Measurements from ENCODE around the gene TTR. TPM values are rescaled to one million over a fixed set of nuclear protein-coding genes. Genes with fewer than 3 reads are reported as not detected.

The TTR gene
- total and polyA plus RNA-seq, 5 donors: 0.11 to 0.79 TPM; not detected in 3

DNA sequence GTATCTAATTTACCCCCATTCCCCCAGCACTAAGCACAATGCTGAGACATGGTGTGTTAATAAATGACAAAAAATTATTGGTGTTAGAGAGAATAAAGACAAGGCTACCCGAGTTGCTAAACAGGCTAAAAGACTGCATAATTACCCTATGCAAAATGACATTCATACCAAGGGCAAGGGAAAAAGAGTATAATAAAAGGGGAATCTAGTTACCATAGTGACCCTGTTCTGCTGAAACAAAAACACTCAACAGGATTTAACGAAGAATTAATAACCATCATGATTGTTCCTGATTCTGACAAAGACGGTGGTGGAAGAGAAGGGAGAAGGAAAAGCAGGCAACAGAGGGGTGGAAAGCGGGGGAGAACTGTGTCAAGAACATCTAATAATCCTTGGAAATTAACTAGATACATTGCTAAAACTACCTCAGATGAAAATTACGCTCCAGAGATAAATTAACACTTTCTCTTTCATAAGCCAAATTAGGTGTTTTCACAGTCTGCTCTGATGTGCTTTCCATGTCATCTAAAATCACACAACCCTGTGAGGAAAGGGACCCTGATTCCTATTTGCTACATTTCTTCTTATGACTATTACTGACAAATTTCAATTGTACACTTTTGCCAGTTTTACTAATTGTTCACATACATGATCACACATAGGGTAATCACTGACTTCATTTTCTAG, 25.5 kb downstream of the TTR start:
- no peak for ATAC-seq
- WGBS: 68% methylated on average over 5 of the region's 5 CpGs
- no peak overlapping the region for H3K27ac ChIP-seq (ENCODE audit: low read length)
- intact Hi-C loops (cut with DNase I): no loop called here
- no peak overlapping the region for H3K4me3 ChIP-seq (ENCODE audit: low read length)
- H3K27me3 ChIP-seq (ENCODE audit: control insufficient read depth, insufficient read depth): no peaks in the 10 kb centered on the region
- no peak for DNase-seq
- H3K9me3 ChIP-seq (ENCODE audit: control insufficient read depth, low read length): no peaks in the 10 kb centered on the region
- no peaks in the 10 kb centered on the region for H3K4me1 ChIP-seq (ENCODE audit: control insufficient read depth, insufficient read depth, low read length)

DNA sequence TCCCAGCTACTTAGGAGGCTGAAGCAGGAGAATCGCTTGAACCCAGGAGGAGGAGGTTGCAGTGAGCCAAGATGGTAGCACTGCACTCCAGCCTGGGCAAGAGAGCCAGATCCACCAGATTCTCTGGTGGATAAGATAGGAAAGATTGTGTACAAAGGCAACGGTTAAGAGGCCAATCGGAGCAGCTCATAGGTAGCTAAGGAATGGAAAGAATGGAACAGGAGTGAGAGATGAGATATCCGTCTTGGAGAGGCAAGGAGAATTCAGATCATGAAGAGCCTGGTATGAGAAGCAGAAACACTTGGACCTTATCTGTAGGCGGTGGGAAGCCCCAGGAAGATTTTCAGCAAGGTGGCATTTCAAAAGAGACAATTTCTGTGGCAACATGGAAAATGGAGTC, 27.1 kb downstream of the TTR start:
- H3K27ac ChIP-seq (ENCODE audit: low read length): no peak overlapping the region
- no peaks in the 10 kb centered on the region for H3K27me3 ChIP-seq (ENCODE audit: control insufficient read depth, insufficient read depth)
- no peak for DNase-seq
- H3K4me3 ChIP-seq (ENCODE audit: low read length): no peak overlapping the region
- no peaks in the 10 kb centered on the region for H3K4me1 ChIP-seq (ENCODE audit: control insufficient read depth, insufficient read depth, low read length)
- WGBS: 93% methylated on average over 5 of the region's 5 CpGs
- intact Hi-C loops (cut with DNase I): no loop called here
- no peak for ATAC-seq
- H3K9me3 ChIP-seq (ENCODE audit: control insufficient read depth, low read length): no peaks in the 10 kb centered on the region

DNA sequence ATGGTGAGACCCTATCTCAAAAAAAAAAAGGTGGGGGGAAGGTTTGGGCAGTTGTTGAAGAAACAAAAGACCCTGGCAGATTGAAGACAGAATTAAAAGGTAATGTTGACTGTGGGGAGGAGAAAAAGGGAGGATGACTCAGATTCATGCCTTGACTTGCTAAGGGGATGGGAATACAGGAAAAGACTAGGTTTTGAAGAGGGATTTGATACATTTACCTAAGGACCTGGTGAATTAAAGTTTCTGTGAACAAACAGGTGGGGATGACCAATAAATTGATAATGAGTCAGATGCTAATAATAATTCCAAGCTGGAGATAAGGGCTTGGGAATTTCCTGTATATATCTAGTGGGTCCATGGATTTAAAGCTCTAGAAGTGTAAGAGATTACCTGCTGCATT, 27.6 kb downstream of the TTR start:
- no peaks in the 10 kb centered on the region for H3K4me1 ChIP-seq (ENCODE audit: control insufficient read depth, insufficient read depth, low read length)
- intact Hi-C loops (cut with DNase I): no loop called here
- H3K4me3 ChIP-seq (ENCODE audit: low read length): no peak overlapping the region
- no peak overlapping the region for H3K27ac ChIP-seq (ENCODE audit: low read length)
- H3K27me3 ChIP-seq (ENCODE audit: control insufficient read depth, insufficient read depth): no peaks in the 10 kb centered on the region
- no peak for ATAC-seq
- H3K9me3 ChIP-seq (ENCODE audit: control insufficient read depth, low read length): no peaks in the 10 kb centered on the region
- no peak for DNase-seq

DNA sequence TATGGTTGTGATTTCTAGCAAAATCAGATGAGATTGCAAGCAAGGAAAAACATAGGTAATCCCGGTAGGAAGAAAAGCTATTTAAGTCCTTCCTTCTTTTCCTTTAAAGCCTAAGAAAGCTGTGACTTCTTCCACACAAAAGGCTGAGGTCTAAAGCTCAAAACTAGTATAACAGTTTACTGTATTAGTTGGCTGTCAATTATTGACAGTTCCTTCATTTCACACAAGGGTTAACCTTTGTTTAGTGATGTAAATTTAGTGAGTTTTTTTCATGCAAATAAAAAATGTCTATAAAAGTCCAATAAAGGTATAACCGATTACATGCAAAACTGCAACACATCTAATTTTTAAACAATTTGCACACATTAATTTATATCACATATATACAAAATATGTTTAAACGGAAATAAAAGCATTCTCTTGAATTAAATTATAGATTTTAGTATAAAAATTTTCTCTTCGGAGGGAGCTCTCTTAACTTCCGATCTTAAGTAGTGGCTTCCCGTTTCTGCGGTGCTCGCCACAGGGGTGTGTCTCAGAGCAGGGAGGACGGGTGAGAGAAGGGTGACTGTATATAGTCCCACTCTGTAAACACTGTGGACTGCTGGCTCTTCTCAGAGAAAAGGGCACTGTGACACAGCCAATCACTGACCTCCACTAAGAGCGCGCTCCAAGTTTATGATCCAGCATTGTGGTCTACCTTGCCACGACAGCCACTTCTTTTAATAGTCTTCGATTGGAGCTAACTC, 33.4 kb downstream of the TTR start:
- intact Hi-C loops (cut with DNase I): no loop called here
- 84% methylated on average over 13 of the region's 13 CpGs for WGBS
- H3K4me3 ChIP-seq (ENCODE audit: low read length): no peak overlapping the region
- DNase-seq: no peak
- H3K9me3 ChIP-seq (ENCODE audit: control insufficient read depth, low read length): no peaks in the 10 kb centered on the region
- H3K27me3 ChIP-seq (ENCODE audit: control insufficient read depth, insufficient read depth): no peaks in the 10 kb centered on the region
- H3K4me1 ChIP-seq (ENCODE audit: control insufficient read depth, insufficient read depth, low read length): no peaks in the 10 kb centered on the region
- no peak overlapping the region for H3K27ac ChIP-seq (ENCODE audit: low read length)
- no peak for ATAC-seq

DNA sequence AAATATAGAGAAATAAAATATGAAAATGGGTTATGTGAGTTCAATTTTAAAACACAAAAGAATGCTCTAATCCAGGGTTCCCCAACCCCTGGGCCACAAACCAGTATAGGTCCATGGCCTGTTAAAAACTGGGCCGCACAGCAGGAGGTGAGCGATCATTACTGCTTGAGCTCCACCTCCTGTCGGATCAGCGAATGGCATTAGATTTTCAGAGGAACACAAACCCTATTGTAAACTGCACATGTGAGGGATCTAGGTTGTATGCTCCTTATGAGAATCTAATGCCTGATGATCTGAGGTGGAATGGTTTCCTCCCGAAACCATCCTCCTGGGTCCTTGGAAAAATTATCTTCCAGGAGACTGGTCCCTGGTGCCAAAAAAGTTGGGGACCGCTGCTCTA, 34.7 kb downstream of the TTR start:
- no peak for ATAC-seq
- Histone ChIP-seq H3K27me3 (ENCODE audit: control insufficient read depth, insufficient read depth) (no peaks in the 10 kb centered on the region), H3K27ac (ENCODE audit: low read length) (no peak overlapping the region), H3K9me3 (ENCODE audit: control insufficient read depth, low read length) (no peaks in the 10 kb centered on the region), H3K4me1 (ENCODE audit: control insufficient read depth, insufficient read depth, low read length) (no peaks in the 10 kb centered on the region), H3K4me3 (ENCODE audit: low read length) (no peak overlapping the region)
- intact Hi-C loops (cut with DNase I): no loop called here
- 95% methylated on average over 6 of the region's 6 CpGs for WGBS
- DNase-seq: no peak

DNA sequence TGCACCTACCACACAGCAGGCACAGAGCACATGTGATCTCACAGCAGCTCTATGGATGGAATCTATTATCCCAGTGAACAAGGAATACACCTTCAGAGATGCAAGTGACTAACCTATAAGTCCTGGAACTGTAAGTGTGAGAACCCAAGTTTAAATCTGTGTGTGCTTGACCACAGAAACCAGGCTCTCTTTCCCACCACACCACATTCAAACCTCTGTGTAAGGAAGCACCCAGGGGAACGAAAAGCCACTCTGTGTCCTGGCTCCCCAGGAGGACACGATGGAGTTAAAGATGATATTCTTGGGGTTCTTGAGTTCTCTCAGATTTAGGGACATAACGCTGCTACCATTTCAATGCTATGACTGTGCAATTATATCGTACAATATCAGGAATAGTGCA, 38.9 kb downstream of the TTR start:
- H3K27ac ChIP-seq (ENCODE audit: low read length): no peak overlapping the region
- ATAC-seq (no peak), DNase-seq (no peak)
- intact Hi-C loops (cut with DNase I): no loop called here
- H3K9me3 ChIP-seq (ENCODE audit: control insufficient read depth, low read length): no peaks in the 10 kb centered on the region
- H3K4me1 ChIP-seq (ENCODE audit: control insufficient read depth, insufficient read depth, low read length): no peaks in the 10 kb centered on the region
- H3K27me3 ChIP-seq (ENCODE audit: control insufficient read depth, insufficient read depth): no peaks in the 10 kb centered on the region
- 93% methylated on average over 4 of the region's 4 CpGs for WGBS
- no peak overlapping the region for H3K4me3 ChIP-seq (ENCODE audit: low read length)

DNA sequence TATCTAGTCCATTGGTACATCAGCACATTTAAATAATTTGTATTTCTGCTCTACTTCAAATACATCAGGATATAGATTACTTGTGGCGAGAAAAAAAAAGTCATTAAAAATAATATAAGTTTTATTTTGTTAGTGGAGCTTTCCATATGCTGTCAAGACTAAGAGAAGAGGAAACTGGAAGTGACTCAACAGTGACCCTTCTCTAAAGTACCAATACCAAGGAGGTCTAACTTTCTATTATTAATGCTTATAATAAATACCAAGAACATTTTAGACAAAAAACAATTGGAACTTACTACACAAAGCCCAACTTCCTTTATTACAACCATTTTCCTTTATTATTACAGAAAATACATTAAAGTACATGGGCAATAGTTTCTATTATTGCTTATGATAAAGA, 39.8 kb downstream of the TTR start:
- no peak for DNase-seq
- Histone ChIP-seq H3K4me1 (ENCODE audit: control insufficient read depth, insufficient read depth, low read length) (no peaks in the 10 kb centered on the region), H3K27ac (ENCODE audit: low read length) (no peak overlapping the region), H3K27me3 (ENCODE audit: control insufficient read depth, insufficient read depth) (no peaks in the 10 kb centered on the region), H3K4me3 (ENCODE audit: low read length) (no peak overlapping the region), H3K9me3 (ENCODE audit: control insufficient read depth, low read length) (no peaks in the 10 kb centered on the region)
- intact Hi-C loops (cut with DNase I): no loop called here
- no peak for ATAC-seq
- WGBS: 98% methylated on average over 1 of the region's 1 CpG

DNA sequence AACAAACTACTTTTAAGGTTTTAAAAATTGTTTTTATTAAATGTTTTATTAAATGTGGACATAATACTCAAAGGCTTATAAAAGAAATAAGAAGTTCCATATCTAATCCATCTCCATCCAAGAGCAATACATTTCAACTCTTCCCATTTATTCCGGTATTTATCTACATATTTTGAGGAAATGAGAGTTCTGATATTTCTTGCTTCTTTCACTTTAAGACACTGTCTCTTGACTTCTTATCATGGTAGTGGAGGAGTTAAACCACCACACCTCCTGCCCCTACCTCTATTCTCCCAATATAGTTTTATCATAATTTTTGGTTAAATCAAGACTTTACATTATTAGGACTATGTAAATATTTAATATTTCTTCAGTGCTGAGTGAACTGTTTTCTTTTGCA, 40.7 kb downstream of the TTR start:
- ATAC-seq (no peak), DNase-seq (no peak)
- Histone ChIP-seq H3K9me3 (ENCODE audit: control insufficient read depth, low read length) (no peaks in the 10 kb centered on the region), H3K4me1 (ENCODE audit: control insufficient read depth, insufficient read depth, low read length) (no peaks in the 10 kb centered on the region), H3K27ac (ENCODE audit: low read length) (no peak overlapping the region), H3K27me3 (ENCODE audit: control insufficient read depth, insufficient read depth) (no peaks in the 10 kb centered on the region), H3K4me3 (ENCODE audit: low read length) (no peak overlapping the region)
- WGBS: 90% methylated on average over 1 of the region's 1 CpG
- intact Hi-C loops (cut with DNase I): no loop called here

DNA sequence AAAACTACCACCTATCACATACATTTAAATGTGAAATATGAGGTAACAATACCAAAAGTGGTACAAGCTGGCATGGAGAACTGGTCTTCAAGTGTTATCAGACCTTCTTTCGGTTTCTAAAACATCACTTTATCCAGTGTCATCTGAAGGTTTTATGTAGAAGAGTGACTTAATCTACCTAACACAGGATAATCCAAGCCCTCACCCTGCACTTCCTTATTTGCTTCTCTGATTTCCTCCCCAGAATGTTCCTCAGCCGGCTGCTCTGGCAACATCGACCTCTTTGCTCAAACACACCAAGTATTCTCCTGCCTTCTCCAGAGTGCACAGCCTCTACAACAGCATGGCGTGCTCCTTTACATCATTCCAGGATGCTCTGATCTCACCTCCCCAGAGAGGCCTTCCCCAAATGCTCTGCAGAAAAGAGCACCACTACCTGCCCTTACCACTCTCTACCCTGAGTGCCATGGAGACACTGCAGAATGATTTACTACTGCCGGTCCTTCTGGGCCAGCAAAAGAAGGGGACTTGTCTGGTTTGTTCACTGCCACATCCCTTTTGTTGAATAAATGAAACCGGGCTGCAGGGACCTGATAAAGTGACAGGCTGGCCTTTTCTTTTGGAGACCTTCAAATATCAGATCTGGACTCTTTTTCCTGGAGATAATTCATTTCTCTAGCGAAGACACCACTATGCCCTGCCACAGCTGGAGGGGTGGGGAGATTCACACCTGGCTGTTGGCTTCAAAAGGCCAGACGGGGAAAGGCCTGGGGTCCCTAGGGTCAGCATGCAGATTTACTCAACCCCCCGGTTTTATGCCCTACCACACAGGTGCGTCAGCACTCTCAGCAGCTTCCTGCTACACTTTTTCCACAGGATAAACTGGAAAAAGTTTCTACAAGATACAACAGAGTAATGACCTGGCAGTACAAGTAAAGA, 42.0 kb downstream of the TTR start:
- ATAC-seq (no peak), DNase-seq (no peak)
- no peak overlapping the region for H3K4me3 ChIP-seq (ENCODE audit: low read length)
- no peaks in the 10 kb centered on the region for H3K4me1 ChIP-seq (ENCODE audit: control insufficient read depth, insufficient read depth, low read length)
- no peaks in the 10 kb centered on the region for H3K27me3 ChIP-seq (ENCODE audit: control insufficient read depth, insufficient read depth)
- no peaks in the 10 kb centered on the region for H3K9me3 ChIP-seq (ENCODE audit: control insufficient read depth, low read length)
- 79% methylated on average over 10 of the region's 10 CpGs for WGBS
- intact Hi-C loops (cut with DNase I): no loop called here
- no peak overlapping the region for H3K27ac ChIP-seq (ENCODE audit: low read length)

DNA sequence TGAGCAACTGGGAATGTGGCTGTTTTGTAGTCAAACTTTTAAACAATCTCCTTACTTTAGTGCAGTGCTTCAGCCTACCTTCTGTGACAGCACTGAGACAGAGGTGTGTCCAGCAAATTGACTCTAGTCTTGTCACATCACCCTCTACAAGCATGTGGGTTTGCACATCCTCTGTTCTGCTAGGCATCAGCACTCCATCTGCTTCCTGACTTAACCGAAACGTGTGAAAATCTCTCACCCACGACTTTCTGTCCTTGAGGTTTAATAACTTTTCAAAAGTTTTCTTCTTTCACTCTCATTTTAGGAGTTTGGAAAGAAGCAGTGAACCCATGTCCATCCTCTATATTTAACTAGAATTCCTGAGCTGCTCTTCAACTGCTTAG, 42.6 kb downstream of the TTR start:
- intact Hi-C loops (cut with DNase I): no loop called here
- no peak for DNase-seq
- 73% methylated on average over 3 of the region's 3 CpGs for WGBS

DNA sequence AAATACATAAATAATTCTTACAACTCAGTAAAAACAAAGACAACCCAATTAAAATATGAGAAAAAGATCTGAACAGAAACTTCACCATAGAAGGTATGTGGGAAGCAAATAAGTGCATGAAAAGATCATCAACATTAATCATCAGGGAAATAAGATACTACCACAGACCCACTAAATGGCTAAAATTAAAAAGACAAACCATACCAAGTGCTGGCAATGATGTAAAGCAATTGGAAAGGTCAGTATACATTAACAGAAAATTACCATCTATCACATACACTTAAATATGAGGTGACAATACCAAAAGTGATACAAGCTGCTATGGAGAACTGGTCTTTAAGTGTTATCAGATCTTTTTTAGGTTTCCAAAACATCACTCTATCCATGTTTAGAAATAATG, 44.7 kb downstream of the TTR start:
- intact Hi-C loops (cut with DNase I): no loop called here
- Histone ChIP-seq H3K27me3 (ENCODE audit: control insufficient read depth, insufficient read depth) (no peaks in the 10 kb centered on the region), H3K4me3 (ENCODE audit: low read length) (no peak overlapping the region), H3K9me3 (ENCODE audit: control insufficient read depth, low read length) (no peaks in the 10 kb centered on the region), H3K27ac (ENCODE audit: low read length) (no peak overlapping the region), H3K4me1 (ENCODE audit: control insufficient read depth, insufficient read depth, low read length) (no peaks in the 10 kb centered on the region)
- ATAC-seq (no peak), DNase-seq (no peak)

More for the DNA sequence above, 42.6 kb downstream of the TTR start:
- H3K9me3 ChIP-seq (ENCODE audit: control insufficient read depth, low read length): no peaks in the 10 kb centered on the region
- no peaks in the 10 kb centered on the region for H3K4me1 ChIP-seq (ENCODE audit: control insufficient read depth, insufficient read depth, low read length)
- H3K27me3 ChIP-seq (ENCODE audit: control insufficient read depth, insufficient read depth): no peaks in the 10 kb centered on the region
- no peak for ATAC-seq
- H3K27ac ChIP-seq (ENCODE audit: low read length): no peak overlapping the region
- H3K4me3 ChIP-seq (ENCODE audit: low read length): no peak overlapping the region

Measured in right cardiac atrium (tissue), 5 donors.